ENCODE measurements around the gene MRPL49. TPM values are rescaled to one million over a fixed set of nuclear protein-coding genes. Genes with fewer than 3 reads are reported as not detected.

The MRPL49 gene
- total RNA-seq, 1 donor from 2014 or later, result 45.1 TPM

GRCh38 chr11:65121447-65121864, 665 bp upstream of the MRPL49 start:
- FAIRE-seq, result no peak
- peaks cover 64% of the 10 kb centered on the region for H3K79me2 ChIP-seq (ENCODE audit: insufficient read depth, low read length)
- TF ChIP-seq EZH2 (IDR thresholded peaks at IDR 0.05; ENCODE audit: insufficient read depth, low read length) (no peak), CTCF (IDR thresholded peaks at IDR 0.05; ENCODE audit: insufficient read depth, low read depth, low read length) (no peak)
- peak overlapping the region; percentile 82 for H3K27ac ChIP-seq (ENCODE audit: low read depth, low read length)
- Mint-ChIP-seq H3K27me3 (ENCODE audit: low read depth, unreplicated experiment) (no peaks in the 10 kb centered on the region), H3K27ac (ENCODE audit: unreplicated experiment) (peak overlapping the region; percentile 99), H3K4me3 (ENCODE audit: unreplicated experiment) (peak overlapping the region; percentile 100), H3K4me1 (ENCODE audit: low read depth, unreplicated experiment) (peaks cover 12% of the 10 kb centered on the region), H3K9me3 (ENCODE audit: unreplicated experiment) (no peaks in the 10 kb centered on the region), H3K36me3 (ENCODE audit: low read depth, unreplicated experiment) (peaks cover 13% of the 10 kb centered on the region)
- H3K4me2 ChIP-seq (ENCODE audit: low read length), result peak overlapping the region; percentile 97
- H3K4me3 ChIP-seq (ENCODE audit: insufficient read depth, low read depth, low read length), result peak overlapping the region; percentile 95
- H3K9me3 ChIP-seq (ENCODE audit: insufficient read depth, low read depth, low read length), result no peaks in the 10 kb centered on the region
- H3K36me3 ChIP-seq (ENCODE audit: insufficient read depth, low read length), result peaks cover 19% of the 10 kb centered on the region
- peak overlapping the region; percentile 98 for H3K9ac ChIP-seq (ENCODE audit: low read length)
- H3K4me1 ChIP-seq (ENCODE audit: insufficient read depth, low read length), result peaks cover 19% of the 10 kb centered on the region
- DNase-seq (ENCODE audit: low read depth), result no peak
- no peaks in the 10 kb centered on the region for H3K27me3 ChIP-seq (ENCODE audit: insufficient read depth, low read length)
- peaks cover 33% of the 10 kb centered on the region for H4K20me1 ChIP-seq (ENCODE audit: insufficient read depth, low read length)
- peak overlapping the region; percentile 80 for H2AFZ ChIP-seq (ENCODE audit: low read depth, low read length)

- H3K4me3 ChIP-seq (ENCODE audit: insufficient read depth, low read depth, low read length), result no peak overlapping the region
- H4K20me1 ChIP-seq (ENCODE audit: insufficient read depth, low read length), result peaks cover 50% of the 10 kb centered on the region
- no peak overlapping the region for H3K27ac ChIP-seq (ENCODE audit: low read depth, low read length)
- Mint-ChIP-seq H3K36me3 (ENCODE audit: low read depth, unreplicated experiment) (peaks cover 16% of the 10 kb centered on the region), H3K27me3 (ENCODE audit: low read depth, unreplicated experiment) (no peaks in the 10 kb centered on the region), H3K27ac (ENCODE audit: unreplicated experiment) (no peak overlapping the region), H3K4me1 (ENCODE audit: low read depth, unreplicated experiment) (peaks cover 10% of the 10 kb centered on the region), H3K4me3 (ENCODE audit: unreplicated experiment) (peak overlapping the region; percentile 66), H3K9me3 (ENCODE audit: unreplicated experiment) (no peaks in the 10 kb centered on the region)
- no peak overlapping the region for H3K4me2 ChIP-seq (ENCODE audit: low read length)
- DNase-seq (ENCODE audit: low read depth) (no peak), FAIRE-seq (no peak)
- H3K36me3 ChIP-seq (ENCODE audit: insufficient read depth, low read length), result peaks cover 39% of the 10 kb centered on the region
- H2AFZ ChIP-seq (ENCODE audit: low read depth, low read length), result no peak overlapping the region
- no peaks in the 10 kb centered on the region for H3K9me3 ChIP-seq (ENCODE audit: insufficient read depth, low read depth, low read length)
- peaks cover 12% of the 10 kb centered on the region for H3K4me1 ChIP-seq (ENCODE audit: insufficient read depth, low read length)
- TF ChIP-seq CTCF (IDR thresholded peaks at IDR 0.05; ENCODE audit: insufficient read depth, low read depth, low read length), result no peak
- no peaks in the 10 kb centered on the region for H3K27me3 ChIP-seq (ENCODE audit: insufficient read depth, low read length)
- peaks cover 55% of the 10 kb centered on the region for H3K79me2 ChIP-seq (ENCODE audit: insufficient read depth, low read length)
- no peak overlapping the region for H3K9ac ChIP-seq (ENCODE audit: low read length)
Measured at GRCh38 chr11:65124480-65125196, 2.5 kb downstream of the MRPL49 start.

All from astrocyte (in vitro differentiated cells and primary cell).